ENCODE measurements around the gene NEDD9. TPM values are rescaled to one million over a fixed set of nuclear protein-coding genes. Genes with fewer than 3 reads are reported as not detected.

NEDD9 gene
- polyA plus RNA-seq, 1 donor (not counting 4 experiments of a cell fraction or from before 2014, with no cell fraction given) = 3.3 TPM

- H3K27me3 ChIP-seq (ENCODE audit: control insufficient read depth, extremely low read depth, insufficient read depth, low read length) = no peaks in the 10 kb centered on the region
- no peak overlapping the region for H3K4me3 ChIP-seq (ENCODE audit: control insufficient read depth in 2 of 3, extremely low read depth in 1 of 3, insufficient read depth in 2 of 3, low read depth in 1 of 3, low read length in 3 of 3)
- H3K4me1 ChIP-seq (ENCODE audit: control insufficient read depth, extremely low read depth, insufficient read depth, low read length) = peaks cover 19% of the 10 kb centered on the region
- no peaks in the 10 kb centered on the region for H3K9me3 ChIP-seq (ENCODE audit: control insufficient read depth, low read depth, low read length)
- dilution Hi-C loops (cut with MboI; ENCODE audit: extremely low pct_ligation_motif_present, low sequenced_read_pairs) = no loop called here
- no peaks in the 10 kb centered on the region for H3K79me2 ChIP-seq (ENCODE audit: control insufficient read depth, insufficient read depth, low read length)
- TF ChIP-seq CTCF (optimal IDR thresholded peaks at IDR 0.05 in 1 of 3, IDR thresholded peaks at IDR 0.05 in 1 of 3, conservative IDR thresholded peaks at IDR 0.05 in 1 of 3; ENCODE audit: extremely low read depth in 1 of 3, insufficient read depth in 2 of 3, low read length in 3 of 3) (no peak), EZH2 (IDR thresholded peaks at IDR 0.05; ENCODE audit: low read length) (no peak)
- H3K9me1 ChIP-seq (ENCODE audit: control insufficient read depth, extremely low read depth, insufficient read depth, low read length) = no peaks in the 10 kb centered on the region
- no peak for FAIRE-seq
- no peak overlapping the region for H3K9ac ChIP-seq (ENCODE audit: control insufficient read depth, extremely low read depth, insufficient read depth, low read length)
- DNase-seq (ENCODE audit: low read depth, low spot score) = no peak
- no peak overlapping the region for H3K4me2 ChIP-seq (ENCODE audit: control insufficient read depth, extremely low read depth, insufficient read depth, low read depth, low read length)
- H2AFZ ChIP-seq (ENCODE audit: control insufficient read depth, low read length) = no peak overlapping the region
- no peaks in the 10 kb centered on the region for H4K20me1 ChIP-seq (ENCODE audit: control insufficient read depth, extremely low read depth, insufficient read depth, low read length)
- H3K36me3 ChIP-seq (ENCODE audit: control insufficient read depth in 2 of 2, extremely low read depth in 1 of 2, insufficient read depth in 2 of 2, low read length in 2 of 2) = no peaks in the 10 kb centered on the region
- no peak overlapping the region for H3K27ac ChIP-seq (ENCODE audit: control insufficient read depth, insufficient read depth, low read length)
Measured at GRCh38 chr6:11218102-11218442, 14.4 kb downstream of the NEDD9 start.

GRCh38 chr6:11217360-11218101 is 14.9 kb downstream of the NEDD9 start:
- H3K4me2 ChIP-seq (ENCODE audit: control insufficient read depth, extremely low read depth, insufficient read depth, low read depth, low read length) = no peak overlapping the region
- no peak overlapping the region for H3K9ac ChIP-seq (ENCODE audit: control insufficient read depth, extremely low read depth, insufficient read depth, low read length)

More at GRCh38 chr6:11217360-11218101, 14.9 kb downstream of the NEDD9 start:
- FAIRE-seq (no peak), DNase-seq (ENCODE audit: low read depth, low spot score) (no peak)
- Histone ChIP-seq H4K20me1 (ENCODE audit: control insufficient read depth, extremely low read depth, insufficient read depth, low read length) (no peaks in the 10 kb centered on the region), H3K9me1 (ENCODE audit: control insufficient read depth, extremely low read depth, insufficient read depth, low read length) (no peaks in the 10 kb centered on the region), H3K27ac (ENCODE audit: control insufficient read depth, insufficient read depth, low read length) (no peak overlapping the region), H3K4me3 (ENCODE audit: control insufficient read depth in 2 of 3, extremely low read depth in 1 of 3, insufficient read depth in 2 of 3, low read depth in 1 of 3, low read length in 3 of 3) (no peak overlapping the region), H2AFZ (ENCODE audit: control insufficient read depth, low read length) (no peak overlapping the region), H3K79me2 (ENCODE audit: control insufficient read depth, insufficient read depth, low read length) (no peaks in the 10 kb centered on the region), H3K9me3 (ENCODE audit: control insufficient read depth, low read depth, low read length) (no peaks in the 10 kb centered on the region), H3K36me3 (ENCODE audit: control insufficient read depth in 2 of 2, extremely low read depth in 1 of 2, insufficient read depth in 2 of 2, low read length in 2 of 2) (no peaks in the 10 kb centered on the region), H3K4me1 (ENCODE audit: control insufficient read depth, extremely low read depth, insufficient read depth, low read length) (peaks cover 18% of the 10 kb centered on the region), H3K27me3 (ENCODE audit: control insufficient read depth, extremely low read depth, insufficient read depth, low read length) (no peaks in the 10 kb centered on the region)
- no peak for TF ChIP-seq EZH2 (IDR thresholded peaks at IDR 0.05; ENCODE audit: low read length)
- TF ChIP-seq CTCF (optimal IDR thresholded peaks at IDR 0.05 in 1 of 3, IDR thresholded peaks at IDR 0.05 in 1 of 3, conservative IDR thresholded peaks at IDR 0.05 in 1 of 3; ENCODE audit: extremely low read depth in 1 of 3, insufficient read depth in 2 of 3, low read length in 3 of 3) = no peak
- dilution Hi-C loops (cut with MboI; ENCODE audit: extremely low pct_ligation_motif_present, low sequenced_read_pairs) = no loop called here
